HepG2 (cell line): ENCODE measurements around the gene SENP6. TPM values are rescaled to one million over a fixed set of nuclear protein-coding genes. Genes with fewer than 3 reads are reported as not detected.

Experiments used
- ATAC-seq: fragments of 200-7000 bp; cut with Tn5 transposase; 3 replicates; pipeline ENCODE4 v1.9.1; 2020; ENCODE audit warnings: mild to moderate bottlenecking, moderate library complexity
- BruUV-seq: library from RNA; stranded (reverse); fragments of 400-500 nt; replicated peaks from 2 replicates; lab custom pipeline; 2021; lab: Mats Ljungman, UMichigan
- CTCF ChIA-PET: fragments of 300-600 bp; formaldehyde crosslinking; extraction: SDS; loops from one replicate; lab custom pipeline; 2021; ENCODE audit warnings: low total read pairs, inconsistent platforms, low intra/inter-chr PET ratio; lab: Yijun Ruan, JAX
- POLR2A ChIA-PET: fragments of 350-600 bp; sonication (Branson Sonifier 250); formaldehyde crosslinking; loops from one replicate; lab custom pipeline; 2020; ENCODE audit warnings: antibody characterized with exemption, inconsistent platforms; lab: Yijun Ruan, JAX
- DNase-seq: peaks from one replicate; pipeline ENCODE4 v3.0.0-alpha.2; 2015; ENCODE audit warnings: low spot score
- FAIRE-seq: peaks from 3 replicates; lab custom pipeline; 2011; peaks lifted over from hg19 to GRCh38; lab: Jason Lieb, UNC
- H2AFZ ChIP-seq: one replicate; pipeline ENCODE4 v1.6.1; 2011; ENCODE audit warnings: low read length, inconsistent platforms
- H3K27ac ChIP-seq: fragments of 300-600 bp; 3 replicates; pipeline ENCODE4 v1.8.0; 2011; ENCODE audit warnings: mixed run types, mild to moderate bottlenecking, mixed read lengths, low read length, inconsistent platforms; ENCODE audit not compliant: insufficient read depth; ENCODE audit errors: extremely low read length
- H3K27me3 ChIP-seq, 2 experiments: fragments of 200-600 bp in 1 of 2; 2 replicates in 1 of 2; 3 replicates in 1 of 2; pipeline versions ENCODE4 v1.6.0 to v1.8.0; 2011; ENCODE audit warnings: low read length in 2 of 2, mild to moderate bottlenecking in 2 of 2, moderate library complexity in 2 of 2, inconsistent platforms in 1 of 2; ENCODE audit not compliant: insufficient read depth in 2 of 2, control insufficient read depth in 1 of 2
- H3K36me3 ChIP-seq, 2 experiments: fragments of 200-600 bp in 1 of 2; replicated peaks in 1 of 2; 2 replicates in 1 of 2; 3 replicates in 1 of 2; pipeline versions ENCODE4 v1.5.1 to v1.8.0; 2011; ENCODE audit warnings: low read length in 2 of 2, inconsistent platforms in 1 of 2; ENCODE audit not compliant: insufficient read depth in 2 of 2, control insufficient read depth in 1 of 2
- H3K4me1 ChIP-seq: 2 replicates; pipeline ENCODE4 v1.5.1; 2012; ENCODE audit warnings: low read length, inconsistent platforms; ENCODE audit not compliant: insufficient read depth
- H3K4me2 ChIP-seq: 2 replicates; pipeline ENCODE4 v1.6.0; 2011; ENCODE audit warnings: low read depth, low read length, inconsistent platforms
- H3K4me3 ChIP-seq, 3 experiments: fragments of 200-600 bp in 1 of 3; sonication (generic), shearing (Covaris generic) in 1 of 3; replicated peaks in 1 of 3; 2 replicates each; pipeline ENCODE4 v1.5.1; 2011 to 2016; ENCODE audit warnings: low read length in 3 of 3, inconsistent platforms in 2 of 3, low read depth in 2 of 3, mild to moderate bottlenecking in 2 of 3, control low read depth in 1 of 3, mixed read lengths in 1 of 3; ENCODE audit not compliant: insufficient read depth in 1 of 3
- H3K79me2 ChIP-seq: one replicate; pipeline ENCODE4 v1.6.1; 2011; ENCODE audit warnings: low read length, inconsistent platforms; ENCODE audit not compliant: insufficient read depth
- H3K9ac ChIP-seq: 2 replicates; pipeline ENCODE4 v1.6.0; 2011; ENCODE audit warnings: mild to moderate bottlenecking, low read depth, low read length, inconsistent platforms; ENCODE audit not compliant: insufficient read depth
- H3K9me3 ChIP-seq: 2 replicates; pipeline ENCODE4 v1.5.1; 2012; ENCODE audit warnings: mild to moderate bottlenecking, low read length
- H4K20me1 ChIP-seq: 2 replicates; pipeline ENCODE4 v1.6.0; 2011; ENCODE audit warnings: inconsistent platforms, mild to moderate bottlenecking, low read length, moderate library complexity; ENCODE audit not compliant: insufficient read depth
- ATAD3A ChIP-seq: sonication (generic); formaldehyde crosslinking; IDR thresholded peaks from 2 replicates; pipeline ENCODE4 v1.4.0; 2020; ENCODE audit warnings: missing genetic modification reagents
- CEBPG ChIP-seq: IDR thresholded peaks from 2 replicates; pipeline ENCODE4 v1.6.1; 2016
- CREM ChIP-seq, 2 experiments: sonication (generic) in 1 of 2; formaldehyde crosslinking in 1 of 2; IDR thresholded peaks; 2 replicates each; pipeline versions ENCODE4 v1.4.0 to v1.6.1; 2016 to 2020; ENCODE audit warnings: antibody characterized with exemption in 1 of 2, mild to moderate bottlenecking in 1 of 2, missing genetic modification reagents in 1 of 2
- CSRNP2 ChIP-seq: sonication (generic); formaldehyde crosslinking; conservative IDR thresholded peaks from 2 replicates; pipeline ENCODE4 v1.8.0; 2022; ENCODE audit warnings: low read depth, missing genetic modification reagents
- DR1 ChIP-seq: sonication (generic); formaldehyde crosslinking; IDR thresholded peaks from 2 replicates; pipeline ENCODE4 v1.8.0; 2021; ENCODE audit warnings: mild to moderate bottlenecking, missing genetic modification reagents, inconsistent platforms
- FOSL2 ChIP-seq: sonication (generic); formaldehyde crosslinking; IDR thresholded peaks from 2 replicates; pipeline ENCODE4 v1.4.0; 2020; ENCODE audit warnings: missing genetic modification reagents
- FOXA3 ChIP-seq: IDR thresholded peaks from 2 replicates; pipeline ENCODE4 v1.6.1; 2016; ENCODE audit warnings: missing genetic modification reagents, missing compliant biosample characterization
- GATA4 ChIP-seq: sonication (generic); IDR thresholded peaks from 2 replicates; pipeline ENCODE4 v1.6.1; 2016; ENCODE audit warnings: antibody characterized with exemption, low read depth, borderline replicate concordance
- HDAC1 ChIP-seq: sonication (generic); formaldehyde crosslinking; IDR thresholded peaks from 2 replicates; pipeline ENCODE4 v1.5.1; 2020; ENCODE audit warnings: mild to moderate bottlenecking, missing genetic modification reagents
- HMGA1 ChIP-seq: sonication (generic); formaldehyde crosslinking; conservative IDR thresholded peaks from 2 replicates; pipeline ENCODE4 v1.4.0; 2020; ENCODE audit warnings: missing genetic modification reagents
- MAFF ChIP-seq: IDR thresholded peaks from 2 replicates; pipeline ENCODE4 v1.6.1; 2011; ENCODE audit warnings: low read depth, low read length, improper control_type of control experiment
- MAFK ChIP-seq, 2 experiments: IDR thresholded peaks in 1 of 2; conservative IDR thresholded peaks in 1 of 2; 2 replicates each; pipeline ENCODE4 v1.6.1; 2011; ENCODE audit warnings: improper control_type of control experiment in 2 of 2, low read length in 2 of 2
- RORA ChIP-seq: sonication (generic); formaldehyde crosslinking; IDR thresholded peaks from 2 replicates; pipeline ENCODE4 v1.5.0; 2020; ENCODE audit warnings: mild to moderate bottlenecking, missing genetic modification reagents, moderate library complexity
- ZNF24 ChIP-seq: fragments of 450-650 bp; IDR thresholded peaks from 2 replicates; pipeline ENCODE4 v1.6.1; 2017; ENCODE audit warnings: antibody characterized with exemption, mild to moderate bottlenecking
- ZSCAN20 ChIP-seq: sonication (generic); formaldehyde crosslinking; IDR thresholded peaks from 2 replicates; pipeline ENCODE4 v1.4.0; 2020; ENCODE audit warnings: missing genetic modification reagents, mild to moderate bottlenecking, borderline replicate concordance
- WGBS: methylation state at CpG from one replicate; pipeline ENCODE4 v1.1.6; 2017; ENCODE audit warnings: low lambda C conversion rate; 5-methylcytosine and 5-hydroxymethylcytosine counted together
- in situ Hi-C: cut with HindIII; loops from 2 replicates; pipeline ENCODE4 v1.10.0; 2017; ENCODE audit warnings: low pct_unique_long_range_greater_than_20kb; ENCODE audit not compliant: extremely low pct_ligation_motif_present
- intact Hi-C: fragments of 100-400 bp; cut with micrococcal nuclease; formaldehyde crosslinking; loops from one replicate; pipeline ENCODE4 v1.10.0; 2022; ENCODE audit not compliant: unreplicated experiment
- polyA plus RNA-seq, 8 experiments: library from polyadenylated mRNA; depleted of rRNA in 3 of 8; stranded (reverse) in 7 of 8; unstranded in 1 of 8; fragments of >200 nt; fragmentation: Illumina TruSeq in 4 of 8; extraction: Trizol in 4 of 8; gene quantifications; 2 replicates each; pipeline versions ENCODE4 v1.2.1 to v1.2.3, GENCODE V29; 2011 to 2016; ENCODE audit warnings: low read depth in 4 of 8, missing spikeins in 1 of 8, mixed read lengths in 1 of 8; ENCODE audit not compliant: insufficient read depth in 1 of 8
- total RNA-seq, 5 experiments: library from RNA; depleted of rRNA; stranded (reverse); fragments of >200 nt; fragmentation: Illumina TruSeq; extraction: Trizol; gene quantifications; 2 replicates each; pipeline ENCODE4 v1.2.3, GENCODE V29; 2016; ENCODE audit warnings: low read depth in 1 of 5
- TF ChIP-seq, protein P1 (sequence below): sonication (generic); IDR thresholded peaks from 2 replicates; pipeline ENCODE4 v1.6.1; 2016; ENCODE audit warnings: low read depth, borderline replicate concordance

SENP6 gene
- total and polyA plus RNA-seq, 2 of the 13 experiments (the other 11 are each of a cell fraction or from before 2014, with no cell fraction given) = 21.9 to 50.1 TPM

DNA sequence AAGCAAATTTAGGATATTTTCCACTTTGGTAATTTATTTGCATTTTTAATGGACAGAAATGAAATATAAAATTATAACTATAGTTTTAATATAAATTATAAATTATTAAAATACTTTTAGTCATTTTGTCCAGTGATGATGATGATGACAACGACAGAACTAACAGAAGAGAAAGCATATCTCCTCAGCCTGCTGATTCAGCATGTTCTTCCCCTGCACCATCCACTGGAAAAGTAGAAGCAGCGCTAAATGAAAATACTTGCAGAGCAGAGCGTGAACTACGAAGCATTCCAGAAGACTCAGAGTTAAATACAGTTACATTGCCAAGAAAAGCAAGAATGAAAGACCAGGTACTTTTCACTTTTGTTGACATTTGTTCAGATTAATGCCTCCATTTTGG, 64.9 kb downstream of the SENP6 start:
- in situ Hi-C loops = no loop called here
- peak; percentile 77 to 85 for TF ChIP-seq MAFK (conservative IDR thresholded peaks at IDR 0.05 in 1 of 2, IDR thresholded peaks at IDR 0.05 in 1 of 2; ENCODE audit: low read length in 2 of 2)
- TF ChIP-seq MAFF = peak; percentile 79
- TF ChIP-seq HDAC1 (CRISPR knock-in tag) = no peak
- TF ChIP-seq, all 625 proteins: peak for 2
- over 99% methylated on average over 4 of the region's 4 CpGs for WGBS
- ATAC-seq (no peak), FAIRE-seq (no peak), DNase-seq (no peak)
- Histone ChIP-seq H4K20me1 (no peaks in the 10 kb centered on the region), H3K4me3 (no peak overlapping the region), H3K9me3 (no peaks in the 10 kb centered on the region), H3K27me3 (no peaks in the 10 kb centered on the region), H2AFZ (no peak overlapping the region), H3K4me2 (no peak overlapping the region), H3K4me1 (no peaks in the 10 kb centered on the region), H3K36me3 (peaks cover 2 to 52% of the 10 kb centered on the region in 2 experiments), H3K79me2 (no peaks in the 10 kb centered on the region), H3K9ac (no peak overlapping the region), H3K27ac (no peak overlapping the region)
- ChIA-PET CTCF (no interaction called here), POLR2A (no interaction called here)
- intact Hi-C loops = loop anchor here (2.0 kb wide), 1 partner anchor 36 kb away; no protein-coding TSS in a partner anchor
- BruUV-seq = no TSS peak

DNA sequence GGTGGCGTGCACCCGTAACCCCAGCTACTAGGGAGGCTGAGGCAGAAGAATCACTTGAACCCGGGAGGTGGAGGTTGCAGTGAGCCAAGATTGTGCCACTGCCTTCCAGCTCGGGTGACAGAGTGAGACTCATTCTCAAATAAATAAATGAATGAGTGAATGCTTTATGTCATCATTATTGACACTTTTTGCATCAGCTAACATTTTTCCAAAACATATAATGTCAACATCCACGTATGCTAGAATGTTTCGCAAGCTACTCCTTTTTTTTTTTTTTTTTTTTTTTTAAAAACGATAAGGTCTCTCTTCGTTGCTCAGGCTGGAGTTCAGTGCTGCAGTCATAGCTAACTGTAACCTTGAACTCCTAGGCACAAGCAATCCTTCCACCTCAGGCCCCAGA, 72.2 kb downstream of the SENP6 start:
- Histone ChIP-seq H3K9me3 (no peaks in the 10 kb centered on the region), H3K4me1 (0 out of 2 replicates have a peak, but pooled peaks cover 4% of the 10 kb centered on the region), H3K4me2 (no peak overlapping the region), H4K20me1 (no peaks in the 10 kb centered on the region), H2AFZ (no peak overlapping the region), H3K4me3 (no peak overlapping the region), H3K27me3 (no peaks in the 10 kb centered on the region; a peak in 1 of 5 replicates), H3K79me2 (no peaks in the 10 kb centered on the region), H3K9ac (no peak overlapping the region), H3K27ac (no peak overlapping the region), H3K36me3 (peaks cover 5 to 45% of the 10 kb centered on the region in 2 experiments)
- in situ Hi-C loops = no loop called here
- ChIA-PET POLR2A (interaction anchor here (0.9 kb wide), 2 partner anchors 72 to 430 kb away, joined by 3 to 4 read pairs; partner anchors contain the start of genes COX7A2 and SENP6), CTCF (no interaction called here)
- 75% methylated on average over 8 of the region's 8 CpGs for WGBS
- ATAC-seq = peak; percentile 85
- BruUV-seq = no TSS peak
- FAIRE-seq = no peak
- intact Hi-C loops = no loop called here
- DNase-seq = peak; percentile 15
- peak; percentile 43; the same call in 1 of the 2 replicates for TF ChIP-seq CEBPG (CRISPR knock-in tag)
- TF ChIP-seq HMGA1 = no peak
- no peak for TF ChIP-seq DR1 (CRISPR knock-in tag)
- peak; percentile 24; the same call in 1 of the 2 replicates for TF ChIP-seq FOSL2 (CRISPR knock-in tag)
- no peak for TF ChIP-seq ZSCAN20 (CRISPR knock-in tag)
- 0 out of 4 replicates have a peak, but pooled peaks of 1 of the 2 experiments have one; percentile 13 for TF ChIP-seq MAFK (conservative IDR thresholded peaks at IDR 0.05 in 1 of 2, IDR thresholded peaks at IDR 0.05 in 1 of 2; ENCODE audit: low read length in 2 of 2)
- no peak for TF ChIP-seq GATA4
- peak; percentile 67; the same call in 1 of the 2 replicates for TF ChIP-seq FOXA3 (CRISPR knock-in tag)
- TF ChIP-seq ATAD3A (CRISPR knock-in tag) = no peak
- no peak for TF ChIP-seq CSRNP2 (CRISPR knock-in tag)
- TF ChIP-seq, protein P1, sequence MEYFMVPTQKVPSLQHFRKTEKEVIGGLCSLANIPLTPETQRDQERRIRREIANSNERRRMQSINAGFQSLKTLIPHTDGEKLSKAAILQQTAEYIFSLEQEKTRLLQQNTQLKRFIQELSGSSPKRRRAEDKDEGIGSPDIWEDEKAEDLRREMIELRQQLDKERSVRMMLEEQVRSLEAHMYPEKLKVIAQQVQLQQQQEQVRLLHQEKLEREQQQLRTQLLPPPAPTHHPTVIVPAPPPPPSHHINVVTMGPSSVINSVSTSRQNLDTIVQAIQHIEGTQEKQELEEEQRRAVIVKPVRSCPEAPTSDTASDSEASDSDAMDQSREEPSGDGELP = no peak
- TF ChIP-seq RORA (CRISPR knock-in tag) = no peak
- TF ChIP-seq ZNF24 = peak; percentile 26; the same call in 1 of the 2 replicates
- no peak for TF ChIP-seq CREM (IDR thresholded peaks at IDR 0.05)
- TF ChIP-seq CREM (CRISPR knock-in tag; IDR thresholded peaks at IDR 0.05) = no peak
